HG02885 (cell line): ENCODE measurements around the gene ATP11A.

Experiments
- ATAC-seq: cut with Tn5 transposase; IDR thresholded peaks from one replicate; pipeline ENCODE4 v1.9.1; 2021; ENCODE audit warnings: mild to moderate bottlenecking; ENCODE audit not compliant: unreplicated experiment, poor library complexity

ATP11A gene

DNA sequence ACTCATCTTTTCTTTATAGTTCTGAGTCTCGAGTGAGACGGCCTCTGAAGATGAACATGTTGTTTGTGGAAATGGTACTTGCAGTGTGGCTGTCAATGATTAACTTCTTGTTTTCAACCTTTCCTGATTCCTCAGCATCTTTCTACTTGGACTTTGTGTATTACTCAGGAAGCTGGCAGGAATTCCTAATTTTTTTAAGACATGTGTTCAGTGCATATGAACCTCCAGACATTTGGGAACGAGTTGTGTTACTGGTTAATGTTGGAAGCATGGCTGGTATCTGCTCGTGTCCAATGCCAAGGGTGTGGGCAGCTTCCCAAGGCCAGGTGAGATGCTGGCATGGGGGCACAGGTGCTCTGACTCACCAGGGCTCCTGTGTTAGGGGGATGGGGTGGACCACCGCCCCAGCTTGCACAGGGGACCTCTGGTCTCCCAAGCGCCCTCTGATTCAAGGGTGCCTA is 218.1 kb downstream of the ATP11A start:
- ATAC-seq: no peak

GRCh38 chr13:112908342-112908741 is 218.5 kb downstream of the ATP11A start:
- no peak for ATAC-seq

GRCh38 chr13:112910016-112910415 is 220.2 kb downstream of the ATP11A start:
- ATAC-seq: no peak

DNA sequence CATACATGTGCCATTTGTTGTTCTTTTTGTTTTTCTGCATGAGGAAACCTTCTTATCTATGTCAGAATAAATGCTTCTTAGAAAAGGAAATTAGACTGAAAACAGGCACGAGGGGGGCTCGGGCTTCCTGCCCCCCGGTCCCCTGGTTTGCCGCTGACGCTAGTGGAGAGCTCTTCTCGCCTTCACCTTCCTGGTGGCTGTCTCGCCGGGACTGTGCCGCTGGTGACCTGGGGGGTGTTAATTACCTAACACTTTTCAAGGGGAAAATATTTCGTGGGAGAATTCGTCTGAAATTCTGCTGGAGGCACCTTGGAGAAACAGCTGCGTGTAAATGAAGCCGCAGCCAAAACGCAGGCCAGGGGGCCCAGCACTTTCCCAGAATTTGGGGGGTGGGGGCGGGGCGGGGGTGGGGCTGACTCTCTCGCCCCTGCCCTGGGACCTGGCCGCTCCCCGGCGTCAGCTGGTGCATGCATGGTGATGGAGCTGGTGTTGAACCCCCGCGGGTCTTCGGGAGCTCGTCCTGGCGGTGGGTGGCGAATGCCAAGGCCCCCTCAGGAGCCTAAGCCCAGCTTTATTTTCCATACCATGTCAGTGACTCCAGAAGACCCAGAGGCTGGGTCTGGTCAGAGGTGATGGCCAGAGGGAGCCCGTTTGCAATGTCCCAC is 220.9 kb downstream of the ATP11A start:
- no peak for ATAC-seq

GRCh38 chr13:112911285-112911701 is 221.5 kb downstream of the ATP11A start:
- no peak for ATAC-seq

- ATAC-seq: no peak
Measured at GRCh38 chr13:112911883-112912282, 222.0 kb downstream of the ATP11A start.

DNA sequence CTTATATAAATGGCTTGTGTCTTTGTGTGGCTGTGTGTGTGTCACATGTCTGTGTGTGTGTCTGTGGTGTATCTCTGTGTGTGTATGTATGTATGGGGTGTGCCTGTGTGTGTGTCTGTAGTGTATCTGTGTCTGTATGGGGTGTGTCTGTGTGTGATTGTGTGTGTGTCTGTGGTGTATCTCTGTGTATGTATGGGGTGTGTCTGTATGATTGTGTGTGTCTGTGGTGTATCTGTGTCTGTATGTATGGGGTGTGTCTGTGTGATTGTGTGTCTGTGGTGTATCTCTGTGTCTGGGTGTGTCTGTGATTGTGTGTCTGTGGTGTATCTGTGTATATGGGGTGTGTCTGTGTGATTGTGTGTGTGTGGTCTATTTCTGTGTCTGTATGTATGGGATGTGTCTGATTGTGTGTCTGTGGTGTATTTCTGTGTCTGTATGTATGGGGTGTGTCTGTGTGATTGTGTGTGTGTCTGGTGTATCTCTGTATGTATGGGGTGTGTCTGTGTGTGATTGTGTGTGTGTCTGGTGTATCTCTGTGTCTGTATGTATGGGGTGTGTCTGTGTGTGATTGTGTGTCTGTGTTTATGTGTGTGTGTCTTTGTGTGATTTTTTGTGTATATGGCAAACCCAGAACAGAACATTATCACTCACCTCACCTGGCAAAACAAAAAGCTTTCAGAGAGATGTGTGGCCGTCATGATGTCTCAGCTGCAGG is 223.0 kb downstream of the ATP11A start:
- ATAC-seq: no peak

GRCh38 chr13:112916296-112916695 is 226.5 kb downstream of the ATP11A start:
- no peak for ATAC-seq

- no peak for ATAC-seq
Measured at GRCh38 chr13:112917056-112917664, 227.3 kb downstream of the ATP11A start.

DNA sequence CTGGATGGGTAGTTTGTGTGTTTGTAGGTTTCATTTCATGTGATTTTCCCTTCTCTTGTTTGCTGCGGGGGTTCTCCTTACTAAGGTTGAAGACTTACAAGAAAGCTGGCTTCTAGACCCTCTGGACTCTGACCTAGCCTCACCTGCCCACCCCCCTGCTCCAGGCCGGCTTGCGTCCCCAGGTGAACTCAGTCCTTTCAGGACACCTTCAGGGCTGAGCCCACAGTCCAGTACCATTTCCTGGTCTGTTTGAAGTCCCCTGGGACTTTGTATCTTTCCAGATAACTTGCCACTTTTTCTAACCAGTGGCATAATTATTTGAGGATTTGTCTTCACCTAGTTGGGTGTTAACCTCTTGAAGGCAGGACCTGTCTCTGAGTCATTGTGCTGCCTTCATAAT is 227.9 kb downstream of the ATP11A start:
- no peak for ATAC-seq

DNA sequence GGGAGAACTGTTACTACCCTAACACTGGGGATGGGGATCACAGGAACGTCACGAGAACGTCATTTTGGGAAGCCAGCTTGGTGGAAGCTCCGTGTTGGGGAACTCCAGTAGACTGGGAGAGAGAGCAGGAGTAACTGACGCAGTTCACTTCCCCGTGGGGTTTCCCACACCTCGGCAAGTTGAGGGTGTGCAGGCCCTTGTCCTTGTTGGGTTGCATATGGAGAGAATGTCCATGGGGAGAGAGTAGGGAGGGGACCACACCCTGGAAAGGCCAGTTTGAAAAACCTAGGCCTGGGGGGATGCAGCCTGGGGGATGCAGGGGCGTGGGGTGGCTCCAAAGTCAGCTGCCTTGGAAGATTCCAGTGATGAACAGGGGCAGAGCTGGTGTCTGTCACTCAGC is 228.4 kb downstream of the ATP11A start:
- ATAC-seq: no peak

GRCh38 chr13:112918746-112919145 is 228.9 kb downstream of the ATP11A start:
- ATAC-seq: no peak

GRCh38 chr13:112923962-112924361 is 234.1 kb downstream of the ATP11A start:
- ATAC-seq: no peak

- no peak for ATAC-seq
Measured at GRCh38 chr13:112924365-112924764, 234.5 kb downstream of the ATP11A start.

GRCh38 chr13:112926003-112926402 is 236.2 kb downstream of the ATP11A start:
- no peak for ATAC-seq

DNA sequence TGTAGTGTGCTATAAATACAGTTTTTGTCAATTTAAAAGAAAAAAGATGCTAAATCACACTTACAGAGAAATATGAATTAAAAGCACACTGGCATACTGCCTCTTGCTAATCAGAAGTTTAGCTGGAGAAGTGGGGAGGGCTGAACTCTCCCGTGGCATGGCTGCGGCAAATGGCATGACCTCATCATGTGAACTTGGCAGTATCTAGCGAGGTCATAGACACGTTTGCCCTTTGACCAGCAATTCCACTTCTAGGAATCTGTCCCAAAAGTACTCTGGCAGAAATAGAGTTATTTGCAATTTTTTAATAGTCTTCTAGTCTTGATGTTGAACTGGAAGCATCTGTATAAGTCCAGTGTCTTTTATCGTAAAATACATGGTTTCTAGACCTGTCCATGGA is 237.2 kb downstream of the ATP11A start:
- no peak for ATAC-seq

- ATAC-seq: no peak
Measured at GRCh38 chr13:112928020-112928971, 238.5 kb downstream of the ATP11A start.

GRCh38 chr13:112928972-112929782 is 239.3 kb downstream of the ATP11A start:
- no peak for ATAC-seq

GRCh38 chr13:112929783-112930055 is 239.9 kb downstream of the ATP11A start:
- no peak for ATAC-seq

- no peak for ATAC-seq
Measured at GRCh38 chr13:112930192-112930591, 240.4 kb downstream of the ATP11A start.
